Measurements from ENCODE around the gene TBC1D3B.

The TBC1D3B gene

DNA sequence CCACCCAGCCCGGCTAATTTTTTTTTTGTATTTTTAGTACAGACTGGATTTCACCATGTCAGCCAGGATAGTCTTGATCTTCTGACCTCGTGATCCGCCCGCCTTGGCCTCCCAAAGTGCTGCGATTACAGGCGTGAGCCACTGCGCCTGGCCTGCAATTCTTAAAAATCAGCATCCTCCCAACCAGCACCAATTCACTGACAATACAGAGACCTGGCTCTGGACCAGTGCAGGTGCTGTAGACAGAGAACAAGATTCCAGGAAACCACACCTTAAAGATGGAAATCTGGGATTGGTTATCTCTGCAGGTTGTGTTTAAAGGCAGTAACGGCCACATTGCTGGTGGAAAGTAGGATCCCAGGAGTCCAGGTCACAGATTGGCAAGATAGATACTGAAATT is 33.6 kb downstream of the TBC1D3B start:
- Histone ChIP-seq H2AFZ (ENCODE audit: low read depth) (no peak overlapping the region), H3K79me2 (ENCODE audit: insufficient read depth, low read depth) (no peaks in the 10 kb centered on the region), H3K4me3 (IDR thresholded peaks at IDR 0.05; ENCODE audit: insufficient read depth, low read depth, low read length) (no peak overlapping the region), H3K36me3 (ENCODE audit: insufficient read depth) (no peaks in the 10 kb centered on the region), H4K20me1 (ENCODE audit: insufficient read depth) (no peaks in the 10 kb centered on the region), H3K27ac (no peak overlapping the region), H3K27me3 (ENCODE audit: insufficient read depth, low read depth) (no peaks in the 10 kb centered on the region), H3K9ac (no peak overlapping the region), H3K4me2 (no peak overlapping the region), H3K4me1 (ENCODE audit: low read depth, poor library complexity, severe bottlenecking) (no peaks in the 10 kb centered on the region)
- TF ChIP-seq, protein P1, sequence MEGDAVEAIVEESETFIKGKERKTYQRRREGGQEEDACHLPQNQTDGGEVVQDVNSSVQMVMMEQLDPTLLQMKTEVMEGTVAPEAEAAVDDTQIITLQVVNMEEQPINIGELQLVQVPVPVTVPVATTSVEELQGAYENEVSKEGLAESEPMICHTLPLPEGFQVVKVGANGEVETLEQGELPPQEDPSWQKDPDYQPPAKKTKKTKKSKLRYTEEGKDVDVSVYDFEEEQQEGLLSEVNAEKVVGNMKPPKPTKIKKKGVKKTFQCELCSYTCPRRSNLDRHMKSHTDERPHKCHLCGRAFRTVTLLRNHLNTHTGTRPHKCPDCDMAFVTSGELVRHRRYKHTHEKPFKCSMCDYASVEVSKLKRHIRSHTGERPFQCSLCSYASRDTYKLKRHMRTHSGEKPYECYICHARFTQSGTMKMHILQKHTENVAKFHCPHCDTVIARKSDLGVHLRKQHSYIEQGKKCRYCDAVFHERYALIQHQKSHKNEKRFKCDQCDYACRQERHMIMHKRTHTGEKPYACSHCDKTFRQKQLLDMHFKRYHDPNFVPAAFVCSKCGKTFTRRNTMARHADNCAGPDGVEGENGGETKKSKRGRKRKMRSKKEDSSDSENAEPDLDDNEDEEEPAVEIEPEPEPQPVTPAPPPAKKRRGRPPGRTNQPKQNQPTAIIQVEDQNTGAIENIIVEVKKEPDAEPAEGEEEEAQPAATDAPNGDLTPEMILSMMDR (conservative IDR thresholded peaks at IDR 0.05; ENCODE audit: low read depth, low read length): no peak

DNA sequence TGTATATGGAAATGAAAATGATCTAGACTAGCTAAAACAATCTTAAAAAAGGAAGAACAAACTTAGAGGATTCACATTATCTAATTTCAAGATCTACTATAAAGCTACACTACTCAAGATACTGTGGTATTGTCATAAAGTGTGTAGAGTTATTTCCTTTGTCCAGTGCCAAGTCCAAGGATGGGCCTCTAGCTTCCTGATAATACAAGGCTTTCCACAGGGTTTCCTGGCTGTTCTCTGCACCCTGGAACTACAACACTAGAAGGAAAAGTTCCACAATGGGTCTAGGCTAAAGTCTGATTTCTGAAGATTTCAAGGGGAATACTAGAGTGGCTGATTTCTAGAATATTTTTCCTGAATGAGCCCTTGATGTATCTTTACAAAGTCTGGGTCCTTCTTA is 34.2 kb downstream of the TBC1D3B start:
- no peaks in the 10 kb centered on the region for H3K4me1 ChIP-seq (ENCODE audit: low read depth, poor library complexity, severe bottlenecking)
- no peak overlapping the region for H2AFZ ChIP-seq (ENCODE audit: low read depth)
- no peaks in the 10 kb centered on the region for H3K36me3 ChIP-seq (ENCODE audit: insufficient read depth)
- no peaks in the 10 kb centered on the region for H4K20me1 ChIP-seq (ENCODE audit: insufficient read depth)
- H3K4me2 ChIP-seq: no peak overlapping the region
- H3K9ac ChIP-seq: no peak overlapping the region
- TF ChIP-seq, protein P1 (conservative IDR thresholded peaks at IDR 0.05; ENCODE audit: low read depth, low read length): no peak
- no peak overlapping the region for H3K4me3 ChIP-seq (IDR thresholded peaks at IDR 0.05; ENCODE audit: insufficient read depth, low read depth, low read length)
- no peak overlapping the region for H3K27ac ChIP-seq
- no peaks in the 10 kb centered on the region for H3K79me2 ChIP-seq (ENCODE audit: insufficient read depth, low read depth)
- no peaks in the 10 kb centered on the region for H3K27me3 ChIP-seq (ENCODE audit: insufficient read depth, low read depth)

DNA sequence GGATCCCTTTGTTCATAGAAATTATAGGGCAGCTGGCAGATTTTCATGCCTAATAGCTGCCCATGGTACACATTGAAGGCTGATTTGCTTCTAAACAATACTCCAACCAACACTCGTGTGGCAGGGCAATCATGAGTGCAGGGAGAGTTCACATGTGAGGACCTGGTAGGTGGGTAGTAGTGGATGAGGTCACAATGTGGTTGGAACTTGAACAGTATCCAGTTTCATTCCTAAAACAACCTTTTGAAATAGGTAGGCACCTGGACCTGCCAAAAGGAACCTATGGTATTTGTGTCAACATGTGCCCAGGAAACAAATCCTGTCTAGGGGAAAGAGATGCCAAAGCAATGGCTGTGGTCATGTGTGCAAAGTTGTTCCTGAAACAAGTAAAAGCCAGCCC is 40.0 kb downstream of the TBC1D3B start:
- TF ChIP-seq, protein P1 (conservative IDR thresholded peaks at IDR 0.05; ENCODE audit: low read depth, low read length): no peak
- Histone ChIP-seq H2AFZ (ENCODE audit: low read depth) (no peak overlapping the region), H3K27ac (no peak overlapping the region), H3K27me3 (ENCODE audit: insufficient read depth, low read depth) (no peaks in the 10 kb centered on the region), H3K4me1 (ENCODE audit: low read depth, poor library complexity, severe bottlenecking) (peaks cover 8% of the 10 kb centered on the region), H3K36me3 (ENCODE audit: insufficient read depth) (no peaks in the 10 kb centered on the region), H3K9ac (no peak overlapping the region), H3K4me2 (peak overlapping the region; percentile 17; the same call in 1 of the 2 replicates), H4K20me1 (ENCODE audit: insufficient read depth) (no peaks in the 10 kb centered on the region), H3K79me2 (ENCODE audit: insufficient read depth, low read depth) (no peaks in the 10 kb centered on the region), H3K4me3 (IDR thresholded peaks at IDR 0.05; ENCODE audit: insufficient read depth, low read depth, low read length) (no peak overlapping the region)

DNA sequence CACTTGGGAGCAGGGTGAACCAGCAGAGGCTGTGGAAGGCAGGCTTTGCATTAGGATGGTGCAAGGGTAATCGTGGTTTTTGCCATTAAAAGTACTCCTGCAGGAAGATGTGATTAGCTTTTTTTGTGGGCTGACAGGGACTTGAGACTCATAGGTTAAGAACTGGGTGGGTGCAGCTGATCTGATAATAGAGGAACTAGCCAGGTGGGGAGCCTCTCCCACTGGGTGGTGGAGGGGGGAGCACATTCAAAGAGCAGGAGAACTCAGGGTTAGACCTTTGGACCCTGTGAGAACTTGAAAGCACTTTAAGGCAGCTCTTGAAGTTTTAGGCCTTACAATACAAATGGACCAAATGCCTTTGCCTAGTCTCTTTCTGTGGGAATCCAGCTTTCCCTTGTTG is 40.4 kb downstream of the TBC1D3B start:
- Histone ChIP-seq H3K4me2 (peak overlapping the region; percentile 17; the same call in 1 of the 2 replicates), H3K27ac (no peak overlapping the region), H3K4me1 (ENCODE audit: low read depth, poor library complexity, severe bottlenecking) (peaks cover 8% of the 10 kb centered on the region), H3K79me2 (ENCODE audit: insufficient read depth, low read depth) (no peaks in the 10 kb centered on the region), H3K4me3 (IDR thresholded peaks at IDR 0.05; ENCODE audit: insufficient read depth, low read depth, low read length) (no peak overlapping the region), H3K27me3 (ENCODE audit: insufficient read depth, low read depth) (no peaks in the 10 kb centered on the region), H3K9ac (no peak overlapping the region), H3K36me3 (ENCODE audit: insufficient read depth) (no peaks in the 10 kb centered on the region), H2AFZ (ENCODE audit: low read depth) (no peak overlapping the region), H4K20me1 (ENCODE audit: insufficient read depth) (no peaks in the 10 kb centered on the region)
- TF ChIP-seq, protein P1 (conservative IDR thresholded peaks at IDR 0.05; ENCODE audit: low read depth, low read length): no peak

Data from KMS-11 (cell line).